ENCODE data around the gene ING3.

The ING3 gene

GRCh38 chr7:120990468-120991118, 40.0 kb downstream of the ING3 start:
- DNase-seq, result no peak

- DNase-seq, result no peak
Measured at GRCh38 chr7:120991161-120991560, 40.6 kb downstream of the ING3 start.

GRCh38 chr7:120991581-120991980, 41.0 kb downstream of the ING3 start:
- no peak for DNase-seq

- no peak for DNase-seq
Measured at GRCh38 chr7:120992272-120992964, 41.8 kb downstream of the ING3 start.

GRCh38 chr7:120992965-120993494, 42.5 kb downstream of the ING3 start:
- DNase-seq, result no peak

GRCh38 chr7:120993553-120994191, 43.1 kb downstream of the ING3 start:
- DNase-seq, result no peak

GRCh38 chr7:120994512-120995410, 44.2 kb downstream of the ING3 start:
- DNase-seq, result no peak

GRCh38 chr7:120995654-120996053, 45.1 kb downstream of the ING3 start:
- no peak for DNase-seq

GRCh38 chr7:120996333-120996987, 45.9 kb downstream of the ING3 start:
- DNase-seq, result peak; percentile 39

GRCh38 chr7:120996988-120997345, 46.4 kb downstream of the ING3 start:
- no peak for DNase-seq

GRCh38 chr7:120997882-120998474, 47.4 kb downstream of the ING3 start:
- no peak for DNase-seq

- no peak for DNase-seq
Measured at GRCh38 chr7:120998520-120998919, 47.9 kb downstream of the ING3 start.

- no peak for DNase-seq
Measured at GRCh38 chr7:120998996-120999565, 48.5 kb downstream of the ING3 start.

GRCh38 chr7:121000081-121000983, 49.8 kb downstream of the ING3 start:
- DNase-seq, result no peak

GRCh38 chr7:121001234-121001906, 50.8 kb downstream of the ING3 start:
- no peak for DNase-seq

GRCh38 chr7:121002048-121002756, 51.6 kb downstream of the ING3 start:
- no peak for DNase-seq

GRCh38 chr7:121002757-121003200, 52.2 kb downstream of the ING3 start:
- DNase-seq, result no peak

- DNase-seq, result no peak
Measured at GRCh38 chr7:121003986-121004685, 53.6 kb downstream of the ING3 start.

Measured in activated gamma-delta T cell treated with Interleukin-2 at 50 U/mL for 16 hours (primary cell).